Activated CD8-positive, alpha-beta memory T cell treated with anti-CD3 and anti-CD28 coated beads, Interleukin-2, amount 50 U/mL, for 24 hours (primary cell): Measurements from ENCODE around the gene MYO5B.
"Not testable (repeated sequence)": the region's sequence is repeated elsewhere in the genome, so short reads cannot be mapped to it uniquely, and the experiment has no call there.

Experiments used
- DNase-seq: peaks from one replicate; pipeline ENCODE4 v3.0.0-alpha.2; 2020; ENCODE audit errors: extremely low read depth

MYO5B gene

DNA sequence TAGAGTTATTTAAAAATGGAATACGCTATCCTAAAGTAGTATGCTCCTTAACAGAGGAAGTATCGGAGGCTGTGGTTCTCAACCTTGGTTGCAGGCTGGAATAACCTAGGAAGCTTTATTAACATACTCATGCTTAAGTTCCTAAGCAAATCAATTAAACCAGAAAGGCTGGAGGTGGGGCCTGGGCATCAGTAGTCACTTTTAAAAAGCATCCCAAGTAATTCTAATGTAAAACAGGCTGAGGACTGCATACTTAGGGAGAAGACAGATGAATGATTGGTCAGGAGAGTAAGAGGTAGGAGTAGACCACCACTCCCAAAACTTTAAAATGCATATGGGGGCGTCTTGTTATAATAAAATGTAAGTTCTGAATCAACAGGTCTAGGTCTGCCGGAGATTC is 396.9 kb downstream of the MYO5B start:
- no peak for DNase-seq

DNA sequence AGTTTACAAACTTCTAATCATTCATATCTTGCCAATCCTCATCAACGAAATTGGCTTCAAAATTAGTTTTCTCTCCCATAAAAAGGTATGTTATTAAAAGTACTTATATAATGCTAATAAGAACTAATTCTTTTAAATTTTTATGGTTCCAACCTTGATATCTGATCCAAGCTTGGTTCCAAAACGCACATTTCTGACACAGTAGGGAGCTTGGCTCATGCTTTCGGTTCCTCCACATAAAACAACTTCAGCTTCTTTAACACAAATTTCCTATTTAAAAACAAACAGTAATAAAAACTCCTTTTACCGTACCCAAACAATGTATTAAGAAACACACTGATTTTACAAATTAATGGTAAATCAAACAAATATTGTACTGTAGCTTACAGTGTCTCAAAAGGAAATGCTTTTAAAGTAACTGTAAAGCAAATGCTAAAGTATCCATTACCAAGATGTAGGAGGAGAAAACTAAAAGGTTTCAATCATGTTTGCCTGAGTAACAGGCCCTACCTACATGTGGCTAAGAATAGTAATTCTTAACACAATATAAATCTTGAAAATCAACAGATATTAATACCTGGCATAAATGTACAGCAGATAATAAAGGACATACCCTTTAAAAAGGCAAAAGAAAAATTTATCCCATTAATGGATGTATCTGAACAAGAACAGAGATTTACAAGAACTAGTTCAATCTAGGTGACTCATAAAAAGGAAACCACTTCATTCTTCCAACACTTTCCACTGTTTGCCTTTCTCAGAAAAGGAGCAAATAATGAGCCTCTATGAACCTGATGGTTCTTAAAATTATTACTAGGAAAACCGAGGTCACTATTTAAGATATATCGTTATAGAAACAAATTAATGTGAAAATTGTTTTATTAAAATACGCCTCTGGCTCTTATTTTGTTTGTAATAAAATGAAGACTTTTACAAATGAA is 399.1 kb downstream of the MYO5B start:
- DNase-seq = no peak

DNA sequence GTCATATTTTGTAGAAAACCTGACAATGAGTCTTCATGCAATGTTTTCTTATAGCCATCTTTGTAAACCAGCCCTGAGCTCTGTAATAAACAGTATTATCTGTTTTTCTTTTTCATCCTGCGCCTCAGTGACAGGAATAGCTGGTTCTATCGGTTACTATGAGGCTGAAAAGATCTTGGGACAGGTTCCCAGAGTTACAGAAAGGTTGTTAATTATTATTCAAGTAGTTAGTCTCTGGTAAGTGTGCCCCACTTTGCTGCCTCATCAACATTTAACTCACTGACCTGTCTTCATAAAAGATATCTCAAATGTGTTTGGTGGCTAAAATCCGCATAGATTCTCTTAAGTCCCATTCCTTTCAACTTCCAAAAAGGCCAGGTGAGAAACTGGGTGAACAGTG is 400.2 kb downstream of the MYO5B start:
- DNase-seq = no peak

DNA sequence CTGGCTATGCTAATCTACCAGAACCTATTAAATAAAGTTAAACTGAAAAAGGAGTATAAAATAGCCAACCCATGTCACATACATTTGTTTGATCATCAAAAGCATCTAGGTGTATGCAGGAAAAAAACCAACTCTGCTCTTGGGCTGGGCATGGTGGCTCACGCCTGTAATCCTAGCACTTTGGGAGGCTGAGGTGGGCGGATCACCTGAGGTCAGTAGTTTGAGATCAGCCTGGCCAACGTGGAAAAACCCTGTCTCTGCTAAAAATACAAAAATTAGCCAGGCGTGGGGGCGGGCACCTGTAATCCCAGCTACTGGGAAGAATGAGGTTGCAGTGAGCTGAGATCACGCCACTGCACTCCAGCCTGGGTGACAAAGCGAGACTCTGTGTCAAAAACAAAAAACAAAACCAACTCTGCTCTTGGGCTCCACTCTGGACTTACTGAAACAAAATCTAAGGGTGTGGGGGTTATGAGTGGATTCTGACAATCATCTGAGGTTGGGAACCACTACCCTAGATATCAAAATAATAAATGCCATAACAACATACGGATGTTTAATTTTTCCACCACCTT is 405.3 kb downstream of the MYO5B start:
- not testable (repeated sequence) for DNase-seq

DNA sequence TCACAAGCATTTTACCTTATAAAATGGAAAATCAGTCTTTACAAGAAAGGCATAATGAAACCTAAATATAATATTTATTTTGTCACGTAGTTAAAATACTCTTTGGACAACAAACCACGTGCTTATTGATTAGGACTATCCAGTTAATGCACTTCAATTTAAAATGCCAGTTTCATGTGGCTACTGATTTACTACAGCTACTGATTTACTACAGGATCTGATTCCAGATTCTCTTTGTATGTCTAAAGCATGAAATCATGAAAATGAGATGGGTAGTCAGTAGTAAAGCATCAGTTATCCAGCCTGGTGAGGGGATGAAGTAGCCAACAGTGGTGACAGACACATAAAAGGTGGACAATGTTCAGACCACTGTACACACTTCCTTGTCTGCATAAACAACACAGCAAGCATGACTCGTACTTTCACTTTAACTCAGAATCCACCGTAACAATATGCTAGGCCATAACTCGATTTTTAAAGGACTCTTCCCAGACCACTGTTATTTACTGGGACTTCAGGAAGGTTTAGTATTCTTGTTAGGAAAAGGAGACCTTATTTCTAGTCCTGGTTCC is 406.5 kb downstream of the MYO5B start:
- DNase-seq = no peak

DNA sequence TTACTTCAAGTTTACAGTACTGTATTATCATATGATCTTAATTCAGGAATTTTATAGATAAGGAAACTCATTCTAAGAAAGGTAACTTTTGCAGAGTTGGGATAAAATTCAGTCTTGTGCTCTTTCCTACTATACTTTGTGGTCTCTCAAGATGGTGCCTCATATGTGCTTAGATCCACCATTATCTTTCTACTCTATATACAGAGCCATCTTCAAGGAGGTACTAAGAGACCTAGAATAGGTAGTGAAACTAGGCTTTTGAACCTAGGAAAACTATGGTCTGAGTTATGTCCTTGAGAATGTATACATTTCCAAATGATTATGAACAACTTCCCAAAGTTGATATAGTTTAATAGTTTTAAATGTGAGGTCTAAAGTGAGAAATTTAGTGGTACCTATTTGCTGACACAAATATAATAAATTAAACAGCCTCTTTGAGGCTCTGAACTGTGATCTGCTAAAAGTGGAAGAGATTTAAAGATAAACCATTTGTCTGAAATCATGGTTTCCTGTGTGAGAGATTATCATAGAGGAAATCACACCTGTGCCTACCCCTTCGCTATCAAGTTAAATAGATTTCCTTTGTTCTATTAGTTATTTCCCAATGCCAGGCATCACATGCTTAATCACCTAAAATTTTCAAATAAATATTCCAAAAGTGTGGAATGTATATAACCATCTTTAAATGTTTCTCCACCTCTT is 408.8 kb downstream of the MYO5B start:
- no peak for DNase-seq

DNA sequence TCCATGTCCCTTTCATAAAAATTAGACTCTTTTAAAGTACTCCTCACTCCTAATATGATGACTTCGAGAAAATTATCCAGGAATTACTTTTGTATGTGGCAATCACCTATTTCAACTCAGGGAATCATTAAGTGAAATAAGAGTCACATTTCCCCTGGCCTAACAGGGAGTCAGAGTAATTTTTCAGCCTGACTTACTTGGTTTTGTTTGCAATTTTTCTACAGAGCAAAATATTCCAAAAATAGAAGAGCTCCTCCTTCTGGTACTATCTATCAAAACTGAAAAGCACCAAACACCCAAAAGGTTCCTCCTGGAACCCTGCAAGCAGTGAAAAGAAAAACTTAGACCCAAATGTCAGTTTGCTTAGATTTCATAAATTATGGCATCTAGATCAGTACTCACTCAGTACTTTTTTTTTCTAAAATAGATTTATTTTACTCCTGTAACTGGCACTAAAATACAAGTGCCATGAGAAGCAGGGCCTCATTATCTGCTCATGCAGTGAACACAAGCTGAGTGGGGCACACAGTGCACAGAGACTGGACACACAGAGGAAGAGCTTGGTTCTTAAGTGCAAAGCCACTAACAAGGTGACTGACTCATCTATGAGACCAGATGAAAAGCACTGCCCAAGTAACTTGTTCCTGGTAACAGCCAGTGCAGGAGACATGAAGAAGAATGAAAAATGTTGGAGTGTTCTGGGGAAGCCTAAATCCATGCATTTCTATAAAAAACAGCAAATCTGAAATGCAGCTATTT is 410.3 kb downstream of the MYO5B start:
- no peak for DNase-seq

DNA sequence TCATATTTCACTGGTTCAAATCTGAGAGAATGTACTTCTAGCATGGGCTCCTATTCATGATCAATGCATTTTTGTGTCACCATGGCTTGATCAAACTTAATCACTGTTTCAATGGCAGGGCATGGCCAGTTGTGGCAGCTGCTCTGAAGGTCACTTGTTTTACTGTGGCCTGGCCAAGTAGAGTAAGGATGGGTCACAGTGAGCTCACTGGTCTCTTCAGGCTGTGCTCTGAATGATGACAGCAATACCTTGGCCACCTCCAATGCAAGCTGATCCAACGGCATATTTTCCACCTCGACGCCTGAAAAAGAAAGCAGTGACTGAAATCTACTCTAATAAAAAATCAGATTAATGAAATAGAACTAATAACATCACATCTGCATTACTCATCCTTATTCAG is 411.3 kb downstream of the MYO5B start:
- DNase-seq = not testable (repeated sequence)

DNA sequence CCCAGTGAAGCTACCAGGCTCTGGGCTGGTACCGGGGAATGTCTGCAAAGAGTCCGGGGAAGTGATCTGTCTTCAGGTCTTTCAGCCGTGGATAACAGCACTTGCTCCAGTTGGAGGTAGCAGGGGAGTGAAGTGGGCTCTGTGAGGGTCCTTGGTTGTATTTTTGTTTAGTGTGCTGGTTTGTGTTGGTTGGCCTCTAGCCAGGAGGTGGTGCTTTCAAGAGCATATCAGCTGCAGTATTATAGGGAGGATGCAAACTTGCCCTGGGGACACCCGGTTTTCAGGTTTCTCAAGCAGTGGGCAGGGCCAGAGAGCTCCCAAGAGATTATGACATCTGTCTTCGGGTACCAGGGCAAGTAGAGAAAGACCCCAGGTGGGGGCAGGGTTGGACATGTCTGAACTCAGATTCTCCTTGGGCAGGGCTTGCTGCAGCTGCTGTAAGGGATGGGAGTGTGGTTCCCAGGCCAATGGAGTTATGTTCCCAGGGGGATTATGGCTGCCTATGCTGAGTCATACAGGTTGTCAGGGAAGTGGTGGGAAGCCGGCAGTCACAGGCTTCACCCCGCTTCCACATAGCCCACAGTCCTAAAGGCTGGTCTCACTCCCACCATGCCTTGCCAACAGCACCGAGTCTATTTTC is 416.0 kb downstream of the MYO5B start:
- DNase-seq = no peak
